ENCODE results near the gene FAM174B.

Gene FAM174B

DNA sequence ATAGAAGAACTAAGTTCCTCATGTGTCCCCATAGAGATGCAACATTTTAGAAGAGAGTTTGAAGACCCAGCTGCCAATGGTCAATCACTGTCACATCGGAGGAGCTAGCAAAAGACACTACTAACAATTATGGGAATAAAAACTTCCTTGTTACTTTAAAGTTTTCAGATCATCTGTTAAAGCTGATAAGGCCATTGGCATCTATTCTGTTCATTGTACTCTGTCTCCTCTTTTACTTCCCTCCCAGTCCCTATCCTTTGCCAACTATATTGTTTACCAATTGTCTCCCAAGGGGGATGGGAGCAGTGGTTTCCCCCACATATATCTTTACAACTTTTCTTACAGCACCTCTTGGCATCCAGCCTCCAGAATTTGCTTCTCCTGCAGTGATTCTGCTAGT lies 81.0 kb downstream of the FAM174B start:
- in situ Hi-C loops (cut with MboI; ENCODE audit: low sequenced_read_pairs), result no loop called here

DNA sequence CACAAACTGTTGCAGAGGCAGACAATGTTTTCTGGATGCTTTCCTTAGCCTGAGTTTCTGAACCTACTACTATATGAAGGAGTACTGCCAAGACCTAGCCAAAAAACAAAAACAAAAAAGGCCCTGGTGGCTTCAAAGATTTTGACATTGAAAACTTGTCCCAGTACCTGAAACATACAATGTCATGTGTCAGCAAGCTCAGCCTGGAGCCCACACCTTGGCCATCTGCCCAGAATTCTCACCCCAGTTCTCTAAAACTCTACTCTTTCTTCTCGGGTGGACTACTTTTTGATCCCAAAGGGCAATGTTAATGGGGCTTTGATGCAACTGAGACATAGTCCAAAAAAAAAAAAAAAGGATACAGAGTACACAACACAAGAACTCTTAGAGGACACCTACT lies 81.4 kb downstream of the FAM174B start:
- in situ Hi-C loops (cut with MboI; ENCODE audit: low sequenced_read_pairs), result no loop called here

DNA sequence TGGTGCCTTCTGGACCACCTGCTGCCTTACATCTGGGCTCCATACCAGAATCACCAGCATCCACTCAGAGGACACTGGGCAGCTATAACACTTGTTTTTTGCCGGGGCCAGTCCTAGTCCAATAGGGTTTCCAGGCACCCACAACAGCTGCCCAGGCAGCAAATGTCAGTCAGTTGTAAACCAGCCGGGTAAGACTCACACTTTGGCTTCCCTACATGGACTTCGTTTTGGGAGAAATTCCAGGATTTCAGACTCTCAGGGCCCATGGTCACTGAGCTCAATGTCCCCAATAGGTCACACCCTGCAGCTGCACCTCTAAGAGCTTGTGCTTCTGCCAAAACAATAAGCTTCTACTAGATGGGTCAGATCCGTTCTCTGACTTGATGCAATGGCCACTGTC lies 83.8 kb downstream of the FAM174B start:
- in situ Hi-C loops (cut with MboI; ENCODE audit: low sequenced_read_pairs), result no loop called here

DNA sequence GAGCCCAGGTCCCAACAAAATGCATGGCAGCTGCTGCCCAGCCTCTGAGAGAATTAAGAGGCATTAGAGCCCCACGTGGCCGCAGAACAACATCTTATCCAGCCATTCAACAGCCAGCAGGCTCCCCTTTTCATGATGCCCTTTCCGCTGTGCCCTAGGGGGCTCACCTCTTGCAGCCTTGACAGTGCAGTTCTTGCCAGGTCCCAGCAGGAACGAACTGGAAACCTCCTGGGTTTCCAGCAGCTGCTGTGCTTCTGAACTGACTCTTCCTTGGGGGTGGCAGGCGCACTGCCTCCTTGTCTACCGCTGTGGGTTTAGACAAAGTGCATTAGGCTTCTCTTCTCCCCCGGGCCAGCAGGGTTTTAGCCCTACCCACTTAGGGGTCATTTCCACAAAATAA lies 85.2 kb downstream of the FAM174B start:
- in situ Hi-C loops (cut with MboI; ENCODE audit: low sequenced_read_pairs), result no loop called here

- in situ Hi-C loops (cut with MboI; ENCODE audit: low sequenced_read_pairs), result no loop called here
Observed at GRCh38 chr15:92569778-92570177, 85.8 kb downstream of the FAM174B start.
